ENCODE data around the gene CRYBA4.

GRCh38 chr22:26587991-26588613 is 33.7 kb upstream of the CRYBA4 start:
- no peak for TF ChIP-seq CTCF (IDR thresholded peaks at IDR 0.05)
- TF ChIP-seq POLR2AphosphoS5 (IDR thresholded peaks at IDR 0.05): no peak
- TF ChIP-seq POLR2A (IDR thresholded peaks at IDR 0.05): no peak
- TF ChIP-seq EP300 (IDR thresholded peaks at IDR 0.05): no peak
